HAP-1 (cell line): ENCODE measurements around the gene ST8SIA5.

Experiments
- DNase-seq, 2 experiments: peaks; one replicate each; pipeline ENCODE4 v3.0.0-alpha.2; 2016 to 2020; ENCODE audit warnings: low spot score in 2 of 2
- H3K27me3 ChIP-seq: fragments of 250-450 bp; sonication (Bioruptor Pico); 2 replicates; pipeline ENCODE4 v1.5.1; 2020; ENCODE audit warnings: low read depth, mild to moderate bottlenecking, moderate library complexity
- H3K36me3 ChIP-seq: fragments of 250-450 bp; sonication (Bioruptor Pico); replicated peaks from 2 replicates; pipeline ENCODE4 v1.5.1; 2020; ENCODE audit warnings: mild to moderate bottlenecking
- H3K4me1 ChIP-seq: fragments of 250-450 bp; sonication (Bioruptor Pico); 2 replicates; pipeline ENCODE4 v1.5.1; 2020; ENCODE audit warnings: mild to moderate bottlenecking
- H3K4me3 ChIP-seq: fragments of 250-450 bp; sonication (Bioruptor Pico); 2 replicates; pipeline ENCODE4 v1.5.1; 2020; ENCODE audit warnings: mild to moderate bottlenecking, moderate library complexity
- H3K9me3 ChIP-seq: fragments of 250-450 bp; sonication (Bioruptor Pico); 2 replicates; pipeline ENCODE4 v1.5.1; 2020; ENCODE audit warnings: mild to moderate bottlenecking, moderate library complexity
- in situ Hi-C: fragments of 300-500 bp; cut with MboI; formaldehyde crosslinking; loops from 3 replicates; pipeline ENCODE4 v1.14.3; 2020; ENCODE audit warnings: low sequenced_read_pairs, inconsistent platforms, mixed read lengths

ST8SIA5 gene

GRCh38 chr18:46716336-46716735, 40.5 kb downstream of the ST8SIA5 start:
- no peak overlapping the region for H3K4me3 ChIP-seq
- H3K36me3 ChIP-seq: no peaks in the 10 kb centered on the region
- no peaks in the 10 kb centered on the region for H3K9me3 ChIP-seq
- no peak for DNase-seq
- in situ Hi-C loops: no loop called here
- H3K27me3 ChIP-seq: no peaks in the 10 kb centered on the region
- no peaks in the 10 kb centered on the region for H3K4me1 ChIP-seq

- Histone ChIP-seq H3K36me3 (no peaks in the 10 kb centered on the region), H3K9me3 (no peaks in the 10 kb centered on the region), H3K4me1 (no peaks in the 10 kb centered on the region), H3K27me3 (no peaks in the 10 kb centered on the region), H3K4me3 (no peak overlapping the region)
- no peak for DNase-seq
- in situ Hi-C loops: no loop called here
Measured at GRCh38 chr18:46715062-46715461, 41.8 kb downstream of the ST8SIA5 start.

- Histone ChIP-seq H3K9me3 (no peaks in the 10 kb centered on the region), H3K4me3 (no peak overlapping the region), H3K27me3 (no peaks in the 10 kb centered on the region), H3K4me1 (no peaks in the 10 kb centered on the region), H3K36me3 (no peaks in the 10 kb centered on the region)
- in situ Hi-C loops: no loop called here
- DNase-seq: no peak
Measured at GRCh38 chr18:46712406-46712805, 44.4 kb downstream of the ST8SIA5 start.

- no peaks in the 10 kb centered on the region for H3K9me3 ChIP-seq
- no peaks in the 10 kb centered on the region for H3K4me1 ChIP-seq
- H3K27me3 ChIP-seq: no peaks in the 10 kb centered on the region
- no peak for DNase-seq
- no peak overlapping the region for H3K4me3 ChIP-seq
- H3K36me3 ChIP-seq: no peaks in the 10 kb centered on the region
- in situ Hi-C loops: no loop called here
Measured at GRCh38 chr18:46711444-46711863, 45.4 kb downstream of the ST8SIA5 start.

- no peaks in the 10 kb centered on the region for H3K4me1 ChIP-seq
- H3K9me3 ChIP-seq: no peaks in the 10 kb centered on the region
- no peaks in the 10 kb centered on the region for H3K36me3 ChIP-seq
- no peaks in the 10 kb centered on the region for H3K27me3 ChIP-seq
- in situ Hi-C loops: no loop called here
- no peak for DNase-seq
- H3K4me3 ChIP-seq: no peak overlapping the region
Measured at GRCh38 chr18:46706968-46707367, 49.9 kb downstream of the ST8SIA5 start.

DNA sequence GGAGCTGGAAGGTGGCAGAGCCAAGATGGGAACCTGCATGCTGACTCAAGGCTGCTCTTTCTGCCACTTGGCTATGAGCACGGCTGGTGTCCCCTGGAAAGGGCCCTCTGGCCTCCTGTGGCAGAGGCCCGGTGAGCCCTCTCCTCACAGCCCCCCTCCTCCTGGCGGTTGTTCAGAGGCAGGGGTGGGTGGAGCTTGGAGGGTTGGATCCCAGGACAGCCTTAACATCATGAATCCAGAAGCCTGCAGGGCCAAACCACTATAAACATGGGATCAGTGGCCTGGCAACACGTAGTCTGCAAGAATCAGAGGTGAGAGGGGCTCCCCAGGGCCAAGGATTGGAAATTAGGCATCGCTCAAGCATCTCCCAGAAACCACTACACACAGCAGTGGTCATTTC, 51.3 kb downstream of the ST8SIA5 start:
- Histone ChIP-seq H3K36me3 (no peaks in the 10 kb centered on the region), H3K9me3 (no peaks in the 10 kb centered on the region), H3K4me3 (no peak overlapping the region), H3K4me1 (no peaks in the 10 kb centered on the region), H3K27me3 (no peaks in the 10 kb centered on the region)
- no peak for DNase-seq
- in situ Hi-C loops: no loop called here

DNA sequence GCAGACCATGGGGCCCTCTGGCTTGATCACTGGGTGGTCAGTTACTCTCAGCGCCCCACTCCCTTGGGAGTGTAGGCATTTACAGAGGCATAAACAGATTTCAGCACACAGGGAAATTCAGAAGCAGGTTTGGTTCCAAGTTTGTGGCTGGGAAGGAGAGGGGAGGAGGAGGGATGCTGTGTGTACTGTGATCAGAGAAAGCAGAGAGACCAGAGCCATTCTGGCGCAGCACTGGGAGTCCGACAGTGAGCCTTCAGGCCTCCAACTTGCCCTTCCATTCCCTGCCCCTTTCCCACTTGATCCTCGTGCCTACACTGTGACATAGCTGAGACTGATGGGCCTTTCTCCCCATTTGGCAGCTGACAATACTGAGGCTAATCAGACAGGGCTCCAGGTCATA, 52.0 kb downstream of the ST8SIA5 start:
- H3K9me3 ChIP-seq: no peaks in the 10 kb centered on the region

GRCh38 chr18:46704189-46704588, 52.7 kb downstream of the ST8SIA5 start:
- in situ Hi-C loops: no loop called here

More for the DNA sequence above, 52.0 kb downstream of the ST8SIA5 start:
- in situ Hi-C loops: no loop called here
- no peaks in the 10 kb centered on the region for H3K36me3 ChIP-seq
- no peak for DNase-seq
- H3K27me3 ChIP-seq: no peaks in the 10 kb centered on the region
- no peaks in the 10 kb centered on the region for H3K4me1 ChIP-seq
- H3K4me3 ChIP-seq: no peak overlapping the region

GRCh38 chr18:46702471-46702870, 54.4 kb downstream of the ST8SIA5 start:
- in situ Hi-C loops: no loop called here

More at GRCh38 chr18:46704189-46704588, 52.7 kb downstream of the ST8SIA5 start:
- Histone ChIP-seq H3K27me3 (no peaks in the 10 kb centered on the region), H3K9me3 (no peaks in the 10 kb centered on the region), H3K36me3 (no peaks in the 10 kb centered on the region), H3K4me1 (no peaks in the 10 kb centered on the region), H3K4me3 (no peak overlapping the region)
- DNase-seq: no peak

DNA sequence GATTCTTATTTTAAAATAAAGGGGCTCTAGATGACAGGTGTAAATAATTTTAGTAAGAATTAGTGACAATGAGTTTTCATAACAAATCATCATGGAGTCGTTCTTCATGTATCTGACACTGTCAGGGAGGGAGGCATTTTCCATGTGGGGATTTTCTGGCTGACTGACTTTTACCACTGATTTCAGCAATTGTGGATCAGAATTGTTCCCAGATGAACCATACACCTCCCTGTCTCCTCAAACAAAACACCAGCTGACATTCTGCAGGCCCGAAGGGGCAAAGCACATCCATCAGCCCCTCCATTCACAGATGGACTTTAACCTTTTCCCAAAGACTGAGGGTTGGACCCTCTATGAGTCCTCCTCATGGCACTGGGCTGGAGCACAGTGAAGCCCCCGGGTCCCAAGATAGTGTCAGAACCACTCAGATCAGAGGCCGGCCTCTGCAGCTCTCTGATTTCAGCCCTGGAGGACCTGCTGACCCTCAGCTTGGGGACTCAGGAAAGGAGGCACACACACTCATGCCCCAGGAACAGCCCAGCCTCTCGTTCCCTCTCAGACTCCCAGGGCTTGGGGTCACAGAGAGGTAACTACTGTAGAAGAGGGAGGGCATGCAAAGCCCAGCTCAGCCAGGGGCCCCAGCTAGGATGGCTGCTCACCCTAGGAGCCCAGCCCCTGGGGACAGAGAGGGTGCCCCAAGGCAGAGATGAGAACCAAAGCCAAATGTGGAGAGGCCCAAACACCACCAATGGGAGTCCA, 56.6 kb downstream of the ST8SIA5 start:
- H3K9me3 ChIP-seq: no peaks in the 10 kb centered on the region
- no peak overlapping the region for H3K4me3 ChIP-seq
- no peaks in the 10 kb centered on the region for H3K36me3 ChIP-seq
- in situ Hi-C loops: no loop called here
- H3K4me1 ChIP-seq: no peaks in the 10 kb centered on the region
- DNase-seq: no peak
- H3K27me3 ChIP-seq: no peaks in the 10 kb centered on the region

More at GRCh38 chr18:46702471-46702870, 54.4 kb downstream of the ST8SIA5 start:
- no peaks in the 10 kb centered on the region for H3K27me3 ChIP-seq
- H3K4me1 ChIP-seq: no peaks in the 10 kb centered on the region
- no peaks in the 10 kb centered on the region for H3K36me3 ChIP-seq
- no peak for DNase-seq
- H3K9me3 ChIP-seq: no peaks in the 10 kb centered on the region
- H3K4me3 ChIP-seq: no peak overlapping the region

GRCh38 chr18:46696702-46697101, 60.2 kb downstream of the ST8SIA5 start:
- DNase-seq: no peak
- H3K27me3 ChIP-seq: no peaks in the 10 kb centered on the region
- H3K4me1 ChIP-seq: no peaks in the 10 kb centered on the region
- in situ Hi-C loops: no loop called here
- H3K9me3 ChIP-seq: no peaks in the 10 kb centered on the region
- no peak overlapping the region for H3K4me3 ChIP-seq
- H3K36me3 ChIP-seq: no peaks in the 10 kb centered on the region

DNA sequence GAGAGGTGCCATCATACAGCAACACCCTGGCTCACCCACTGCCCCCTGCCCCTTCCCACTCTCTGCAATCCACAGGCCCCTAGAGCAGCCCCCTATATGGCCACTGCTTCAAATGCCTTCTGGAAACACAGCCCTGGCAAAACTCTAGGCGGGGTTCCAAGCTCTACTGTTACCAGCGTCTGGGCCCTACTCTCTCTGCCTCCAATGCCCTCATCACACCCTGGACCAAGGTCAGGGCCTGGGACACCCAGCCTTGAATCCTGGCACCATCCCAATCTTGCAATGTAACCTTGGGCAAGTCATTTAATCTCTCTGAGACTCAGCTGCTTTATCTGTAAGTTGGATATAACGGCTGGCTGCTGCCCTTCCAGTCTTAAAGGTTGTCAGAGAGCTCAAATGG, 60.6 kb downstream of the ST8SIA5 start:
- Histone ChIP-seq H3K36me3 (no peaks in the 10 kb centered on the region), H3K4me3 (no peak overlapping the region), H3K4me1 (no peaks in the 10 kb centered on the region), H3K9me3 (no peaks in the 10 kb centered on the region), H3K27me3 (no peaks in the 10 kb centered on the region)
- in situ Hi-C loops: no loop called here
- no peak for DNase-seq

- Histone ChIP-seq H3K27me3 (no peaks in the 10 kb centered on the region), H3K36me3 (no peaks in the 10 kb centered on the region), H3K4me3 (no peak overlapping the region), H3K4me1 (no peaks in the 10 kb centered on the region), H3K9me3 (no peaks in the 10 kb centered on the region)
- DNase-seq: no peak
- in situ Hi-C loops: no loop called here
Measured at GRCh38 chr18:46693996-46694395, 62.9 kb downstream of the ST8SIA5 start.

DNA sequence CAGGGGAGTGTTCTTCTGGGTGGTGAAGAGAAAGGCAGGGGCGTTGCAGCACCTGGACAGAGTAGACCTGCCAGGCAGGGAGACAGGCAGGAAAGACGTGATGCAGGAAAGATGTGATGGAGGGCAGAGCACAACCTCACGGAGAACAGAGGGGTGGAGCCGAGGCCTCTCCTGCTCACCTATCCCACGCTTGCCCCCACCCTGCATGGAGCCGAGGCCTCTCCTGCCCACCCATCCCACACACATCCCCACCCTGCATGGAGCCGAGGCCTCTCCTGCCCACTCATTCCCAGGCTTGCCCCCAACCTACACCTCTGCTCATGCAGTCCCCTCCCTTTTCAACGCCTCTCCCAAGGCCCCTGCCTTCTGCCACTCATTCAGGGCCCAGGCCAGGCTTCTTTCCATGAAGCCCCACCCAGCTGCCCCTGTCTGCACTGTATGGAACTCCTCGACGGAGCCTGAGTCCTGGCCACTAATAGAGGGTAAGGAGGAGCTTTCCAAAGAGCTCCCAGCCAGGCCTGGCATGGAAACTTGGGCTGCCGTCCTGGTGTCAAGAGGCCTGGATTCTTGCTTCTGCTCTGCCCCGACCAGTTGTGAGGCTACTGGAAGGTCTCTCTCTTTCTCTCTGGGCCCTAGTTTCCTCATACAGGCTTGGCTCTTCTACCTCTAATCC, 67.9 kb downstream of the ST8SIA5 start:
- no peaks in the 10 kb centered on the region for H3K27me3 ChIP-seq
- no peak for DNase-seq
- H3K9me3 ChIP-seq: no peaks in the 10 kb centered on the region
- no peaks in the 10 kb centered on the region for H3K4me1 ChIP-seq
- no peak overlapping the region for H3K4me3 ChIP-seq
- no peaks in the 10 kb centered on the region for H3K36me3 ChIP-seq
- in situ Hi-C loops: no loop called here
